Measurements from ENCODE around the gene RPS6KA5.
"Not testable (repeated sequence)": the region's sequence is repeated elsewhere in the genome, so short reads cannot be mapped to it uniquely, and the experiment has no call there.

Gene RPS6KA5

DNA sequence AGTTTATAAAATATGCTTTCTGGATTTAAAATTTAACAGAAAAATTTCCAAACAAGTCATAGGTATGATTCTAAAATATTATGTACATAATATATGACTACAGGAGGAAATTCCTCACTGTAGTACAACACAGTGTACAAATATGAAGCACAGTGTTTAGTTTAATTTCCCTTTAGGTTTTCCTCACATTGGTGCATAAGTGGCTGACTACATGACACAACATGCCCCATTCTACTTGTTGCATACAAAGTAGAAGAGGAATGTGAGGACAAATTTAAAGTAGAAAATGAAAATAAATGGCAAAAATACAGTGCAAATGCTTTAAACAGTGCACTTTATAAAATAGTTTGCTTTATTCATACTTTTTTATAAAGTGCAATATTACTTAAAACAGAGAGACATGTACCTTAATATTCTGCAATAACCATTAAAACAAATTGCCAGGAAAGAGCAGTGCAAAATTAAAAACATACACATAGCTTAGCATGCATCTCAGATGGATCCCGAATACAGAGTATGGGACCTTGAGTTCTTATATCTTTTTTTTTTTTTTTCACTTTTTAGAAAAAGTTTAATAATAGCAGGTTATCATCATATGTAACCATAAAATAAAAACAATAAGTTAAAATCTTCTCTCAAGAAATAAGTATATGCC lies 189.4 kb downstream of the RPS6KA5 start:
- no peak for DNase-seq (ENCODE audit: low read depth in 2 of 2)

DNA sequence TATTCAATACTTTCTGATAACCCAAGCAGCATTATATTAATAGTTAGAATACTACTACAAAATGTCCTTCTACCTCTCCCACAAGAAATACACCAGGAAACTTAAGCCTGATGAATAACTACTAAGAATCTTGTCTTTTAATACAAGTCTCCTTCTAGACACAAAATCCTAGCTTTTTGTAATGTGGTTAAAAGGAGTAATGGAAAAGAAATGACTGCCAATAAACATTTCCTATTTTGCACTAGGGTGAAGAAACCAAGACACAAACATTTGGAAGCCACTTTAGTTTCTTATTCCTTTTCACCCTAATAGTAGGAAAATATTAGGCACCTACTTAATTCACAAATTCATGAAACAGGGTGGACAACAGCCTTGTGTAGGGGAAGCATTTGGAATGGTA lies 192.9 kb downstream of the RPS6KA5 start:
- no peak for DNase-seq (ENCODE audit: low read depth in 2 of 2)

DNA sequence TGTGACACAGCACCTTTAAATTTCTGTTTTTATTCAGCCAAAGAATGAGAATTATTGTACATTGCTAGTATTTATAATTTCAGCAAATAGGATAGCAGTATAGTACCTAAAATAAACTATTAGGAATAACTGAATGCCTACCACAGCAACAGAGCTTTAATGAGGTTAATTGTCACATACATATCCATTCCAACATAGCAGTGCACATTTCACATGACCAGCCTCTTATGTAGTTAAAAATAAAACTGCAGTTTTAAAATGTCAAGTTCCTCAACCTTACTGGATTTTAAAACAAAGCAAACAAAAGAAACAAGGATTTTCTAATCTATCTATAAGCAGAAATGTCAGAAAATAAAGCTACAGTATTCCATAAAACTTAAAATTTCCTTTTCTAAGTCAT lies 193.6 kb downstream of the RPS6KA5 start:
- DNase-seq (ENCODE audit: low read depth in 2 of 2) = no peak

DNA sequence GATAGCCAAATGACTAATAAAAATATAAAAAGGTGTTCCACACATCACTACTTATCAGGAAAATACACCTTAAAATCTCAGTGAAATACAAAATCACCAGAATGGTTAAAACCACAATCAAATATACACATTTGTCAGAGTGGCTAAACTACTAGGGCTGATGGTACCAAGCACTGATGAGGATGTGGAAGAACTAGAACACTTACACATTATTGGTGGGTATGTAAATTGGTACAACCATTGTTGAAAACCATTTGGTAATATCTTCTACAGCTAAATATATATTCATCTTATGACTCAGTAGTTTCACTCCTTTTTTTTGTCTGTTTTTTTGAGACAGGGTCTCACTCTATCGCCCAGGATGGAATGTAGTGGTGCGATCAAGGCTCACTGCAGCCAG lies 195.7 kb downstream of the RPS6KA5 start:
- DNase-seq (ENCODE audit: low read depth in 2 of 2) = no peak

DNA sequence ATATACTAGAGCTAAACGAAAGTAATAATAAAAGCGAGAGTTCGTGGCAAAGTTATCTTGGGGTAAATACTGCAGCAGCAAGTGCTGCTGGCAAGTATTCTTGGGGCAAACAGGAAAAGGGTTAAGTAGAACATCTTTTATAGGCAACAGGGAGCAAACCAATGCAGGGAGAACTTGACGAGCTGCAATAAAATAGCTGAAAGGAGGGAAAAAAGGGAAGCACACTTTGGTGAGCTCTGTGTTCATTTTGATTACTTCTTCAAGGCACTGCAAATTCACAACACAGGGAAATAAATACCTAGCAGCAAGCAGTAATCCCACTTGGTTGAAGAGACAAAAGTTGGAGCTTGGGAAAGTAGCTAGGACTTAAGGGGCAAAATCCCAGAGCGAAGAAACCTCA lies 201.9 kb downstream of the RPS6KA5 start:
- DNase-seq (ENCODE audit: low read depth in 2 of 2) = no peak

DNA sequence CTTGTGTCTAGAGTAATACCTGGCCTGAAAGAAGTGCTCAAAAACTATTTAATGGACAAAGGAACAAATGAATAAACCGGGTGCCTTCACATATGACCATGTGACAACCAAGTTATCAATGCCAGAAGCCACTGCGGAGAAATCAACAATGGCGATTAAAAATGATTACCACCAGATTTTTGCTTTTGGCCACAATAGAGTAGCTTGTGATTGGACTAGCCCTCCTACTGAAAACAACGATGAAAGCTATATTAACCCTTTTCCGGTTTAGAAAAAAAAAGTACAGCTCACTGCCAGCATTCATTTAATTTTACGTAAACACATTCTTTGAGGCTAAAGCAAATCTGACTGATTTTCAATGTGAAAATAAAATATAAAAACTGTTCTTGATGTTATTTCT lies 202.6 kb downstream of the RPS6KA5 start:
- DNase-seq (ENCODE audit: low read depth in 2 of 2) = no peak

DNA sequence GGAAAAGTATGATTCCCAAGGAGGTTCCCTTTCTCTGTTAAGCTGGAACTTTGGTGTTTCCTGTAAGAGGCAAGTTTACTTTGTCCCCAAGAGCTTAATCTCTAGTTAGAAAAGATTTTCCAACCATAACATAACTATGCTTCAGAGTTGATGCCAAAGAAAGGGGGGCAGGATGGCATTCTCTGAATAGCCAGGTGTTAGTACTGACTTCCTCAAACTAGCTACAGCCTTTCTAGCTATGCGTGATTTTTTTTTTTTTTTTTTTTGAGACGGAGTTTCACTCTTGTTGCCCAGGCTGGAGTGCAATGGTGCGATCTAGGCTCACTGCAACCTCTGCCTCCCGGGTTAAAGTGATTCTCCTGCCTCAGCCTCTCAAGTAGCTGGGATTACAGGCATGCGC lies 204.3 kb downstream of the RPS6KA5 start:
- DNase-seq (ENCODE audit: low read depth in 2 of 2) = not testable (repeated sequence)

DNA sequence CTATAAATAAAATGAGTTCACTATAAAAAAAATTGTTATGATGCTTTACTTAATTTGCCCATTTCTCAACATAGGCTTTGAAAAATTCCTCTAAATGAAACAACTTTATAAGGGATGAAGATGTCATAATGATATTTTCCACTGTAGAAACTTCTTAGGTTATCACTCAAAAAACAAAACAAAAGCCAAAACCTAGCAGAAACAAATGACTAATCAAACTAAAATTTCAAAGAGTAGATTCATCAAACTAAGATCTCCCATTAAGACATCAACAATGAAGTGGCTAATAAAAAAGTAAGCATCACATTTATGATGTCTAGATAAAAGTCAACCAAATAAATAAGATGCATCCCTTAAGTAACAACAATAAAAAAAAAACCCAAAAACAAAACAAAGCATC lies 207.3 kb downstream of the RPS6KA5 start:
- DNase-seq (ENCODE audit: low read depth in 2 of 2) = no peak

DNA sequence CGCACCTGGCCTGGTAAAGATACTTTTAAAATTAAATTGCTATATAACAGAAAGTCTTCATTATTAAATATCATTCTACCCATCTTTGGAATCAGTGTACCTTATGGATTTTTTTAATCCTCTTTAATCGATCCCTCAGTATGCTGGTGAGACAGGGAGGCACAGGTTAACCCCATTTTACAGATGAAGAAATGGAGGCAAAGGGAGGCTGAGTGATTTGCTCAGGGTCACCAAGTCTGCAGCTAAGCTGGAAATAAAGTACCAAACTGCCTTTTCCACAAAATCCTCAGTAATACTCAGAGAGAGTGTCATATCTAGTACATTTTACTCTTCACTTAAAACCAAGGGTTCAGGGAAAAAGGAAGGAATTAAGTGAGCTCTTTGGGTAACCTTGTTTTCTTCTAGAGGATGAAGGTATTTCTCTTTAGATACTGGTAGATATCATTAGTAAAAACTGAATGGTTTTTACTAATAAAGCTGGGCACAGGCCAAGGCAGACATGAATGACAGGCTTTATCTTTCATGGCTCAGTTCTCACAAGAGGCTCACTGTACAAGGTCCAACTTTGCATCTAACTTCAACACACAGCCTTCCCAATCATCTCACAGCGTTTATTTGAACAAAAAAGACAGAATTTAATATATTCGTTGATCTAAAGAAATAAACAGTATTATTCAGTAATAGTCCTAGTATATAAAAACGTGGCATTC lies 209.0 kb downstream of the RPS6KA5 start:
- DNase-seq (ENCODE audit: low read depth in 2 of 2) = no peak

DNA sequence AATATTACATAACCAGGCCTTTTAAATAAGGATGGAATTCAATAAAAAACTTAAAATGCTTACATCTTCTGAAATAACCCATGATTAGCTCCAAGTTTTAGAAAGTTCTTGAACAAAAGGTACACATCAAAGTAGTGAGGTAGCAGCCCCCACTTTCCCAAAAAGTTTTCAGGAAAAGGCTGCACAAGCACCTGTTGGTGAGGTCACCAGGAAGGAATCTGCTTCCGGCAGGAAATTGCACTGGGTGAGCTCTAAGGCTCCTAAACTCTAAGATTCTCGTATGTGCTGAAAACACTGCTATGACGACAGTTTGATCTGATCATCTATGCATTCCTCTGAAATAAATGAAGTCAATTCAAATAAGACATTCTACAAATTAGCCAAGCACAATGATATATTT lies 210.0 kb downstream of the RPS6KA5 start:
- no peak for DNase-seq (ENCODE audit: low read depth in 2 of 2)

DNA sequence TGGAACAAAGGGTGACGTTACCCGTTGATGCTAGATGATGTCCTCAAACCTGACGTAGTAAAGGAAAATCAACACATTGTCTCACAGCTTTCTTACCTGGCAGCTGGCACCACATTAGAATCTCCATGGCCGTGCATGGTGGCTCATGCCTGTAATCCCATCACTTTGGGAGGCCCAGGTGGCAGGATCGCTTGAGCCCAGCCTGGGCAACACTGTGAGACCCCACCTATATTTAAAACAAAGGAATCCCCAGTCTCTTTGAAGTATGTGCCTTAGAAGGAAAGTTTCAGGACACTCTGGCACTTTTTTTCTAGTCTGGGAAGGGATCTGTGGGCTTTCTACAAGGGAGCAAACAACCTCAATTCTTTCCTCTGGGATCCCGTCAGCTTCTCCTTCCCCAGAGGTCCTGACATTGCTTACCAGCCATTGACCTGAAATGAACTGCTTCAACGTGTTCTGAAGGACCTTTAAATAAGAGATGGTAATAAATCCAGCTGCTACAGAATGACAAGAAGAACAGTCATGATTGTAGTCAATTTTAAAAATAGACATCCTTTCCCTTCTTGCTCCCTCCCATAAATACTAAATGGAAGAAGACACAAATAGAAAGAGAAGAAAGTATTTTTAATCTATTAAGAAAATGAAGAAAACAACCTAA lies 210.5 kb downstream of the RPS6KA5 start:
- no peak for DNase-seq (ENCODE audit: low read depth in 2 of 2)

DNA sequence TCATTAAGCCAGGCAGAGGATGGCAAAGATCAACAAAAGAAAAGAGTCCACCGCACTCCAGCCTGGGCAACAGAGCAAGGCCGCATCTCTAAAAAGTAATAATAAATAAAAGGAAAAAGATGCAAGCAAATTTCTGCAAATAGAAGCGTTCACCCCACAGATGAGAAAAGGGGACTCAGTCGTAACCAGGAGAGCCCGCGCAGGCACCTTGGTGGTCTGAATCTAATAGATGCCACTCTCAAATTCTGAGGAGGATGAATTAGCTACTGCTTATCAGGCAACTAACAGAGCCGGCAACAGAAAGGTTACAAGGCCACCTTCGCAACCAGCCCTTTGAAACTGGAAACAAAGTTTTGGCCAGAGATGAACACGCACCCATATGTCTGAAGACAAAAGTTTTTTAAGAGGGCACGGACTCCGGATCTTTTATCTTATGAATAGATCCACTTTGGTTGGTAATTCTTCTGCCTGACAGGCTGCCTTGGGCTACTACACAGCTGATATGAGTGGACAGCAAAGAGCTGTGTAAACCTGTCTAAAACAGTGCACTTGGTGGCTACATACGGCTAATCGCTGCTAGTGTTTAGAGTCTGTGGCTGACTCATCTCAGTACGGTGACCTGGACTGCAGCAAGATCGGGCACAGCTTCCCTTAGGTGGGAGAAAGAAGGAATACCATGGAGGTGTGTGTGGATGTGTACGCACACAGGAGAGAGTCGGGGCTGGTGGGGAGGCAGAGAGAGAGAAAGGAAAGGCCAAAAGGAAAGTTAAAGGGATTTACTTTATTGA lies 211.3 kb downstream of the RPS6KA5 start:
- no peak for DNase-seq (ENCODE audit: low read depth in 2 of 2)

DNA sequence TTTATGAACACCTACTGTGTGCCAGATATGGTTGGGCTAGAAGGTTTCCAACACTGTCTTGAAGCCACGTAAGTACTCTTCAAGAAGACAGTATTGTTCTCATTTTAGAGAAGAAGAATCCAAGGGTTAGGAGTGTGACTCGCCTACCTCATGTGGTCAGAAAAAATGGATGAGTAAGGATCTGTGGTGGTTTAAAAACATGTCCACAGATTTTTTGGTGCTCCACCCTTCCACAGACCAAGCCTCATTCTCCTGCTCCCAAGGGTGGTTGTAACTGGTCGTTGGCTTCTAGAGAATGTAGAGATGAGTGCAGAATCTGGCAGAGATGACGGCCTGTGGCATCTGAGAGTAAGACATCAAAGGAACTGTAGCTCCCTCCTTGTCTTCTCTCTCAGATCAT lies 213.9 kb downstream of the RPS6KA5 start:
- DNase-seq (ENCODE audit: low read depth in 2 of 2) = no peak

DNA sequence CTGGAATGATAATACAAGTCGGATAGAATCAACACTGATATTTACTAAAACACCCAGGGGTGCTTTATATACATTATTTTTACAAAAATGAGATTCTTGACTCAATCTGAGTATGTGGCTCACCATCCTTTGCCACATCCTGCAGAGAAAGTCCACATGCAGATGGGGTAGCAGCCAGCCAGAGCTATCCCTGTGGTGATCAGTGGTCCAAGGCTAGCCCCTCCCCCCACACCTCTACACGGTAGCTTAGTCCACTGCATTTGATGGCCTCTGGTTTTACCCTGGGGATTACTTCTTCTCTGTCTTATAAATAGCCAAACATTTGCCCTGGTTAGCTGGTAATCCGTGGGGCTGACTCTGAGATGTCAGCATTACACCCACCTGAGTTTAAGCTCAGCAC lies 216.1 kb downstream of the RPS6KA5 start:
- no peak for DNase-seq (ENCODE audit: low read depth in 2 of 2)

DNA sequence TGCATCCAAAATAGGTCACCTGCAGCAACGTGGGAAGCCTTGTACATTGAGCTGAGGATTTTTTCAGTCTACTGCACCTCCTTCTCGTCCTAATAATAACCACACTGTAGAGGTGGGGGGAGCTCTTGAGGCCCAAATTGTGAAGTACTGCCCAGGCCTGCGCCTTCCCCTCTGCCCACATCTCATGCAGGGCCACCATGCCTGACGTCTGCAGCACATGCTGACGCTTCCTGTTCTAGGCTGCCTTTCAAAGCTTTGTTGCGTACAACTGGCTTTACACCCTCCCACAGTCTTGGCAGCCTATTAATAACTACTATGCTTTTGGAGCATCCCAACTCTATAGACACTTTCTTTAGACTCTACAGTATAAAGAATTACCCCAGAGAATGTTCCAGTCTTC lies 217.7 kb downstream of the RPS6KA5 start:
- DNase-seq (ENCODE audit: low read depth in 2 of 2) = no peak

DNA sequence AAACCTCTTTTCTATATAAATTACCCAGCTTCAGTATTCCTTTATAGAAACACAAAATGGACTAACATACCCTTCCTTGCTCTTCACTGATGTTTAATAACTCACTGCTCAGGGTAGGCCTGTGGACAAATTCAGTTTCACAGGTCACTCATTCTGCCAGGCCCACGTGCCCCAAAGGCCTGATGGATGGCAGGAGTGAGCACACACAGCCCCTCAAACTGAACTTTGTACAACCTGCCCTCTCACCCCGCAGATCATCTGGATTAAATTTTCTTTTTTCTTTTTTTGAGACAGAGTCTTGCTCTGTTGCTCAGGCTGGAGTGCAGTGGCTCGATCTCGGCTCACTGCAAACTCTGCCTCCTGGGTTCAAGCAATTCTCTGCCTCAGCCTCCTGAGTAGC lies 219.8 kb downstream of the RPS6KA5 start:
- DNase-seq (ENCODE audit: low read depth in 2 of 2) = not testable (repeated sequence)

DNA sequence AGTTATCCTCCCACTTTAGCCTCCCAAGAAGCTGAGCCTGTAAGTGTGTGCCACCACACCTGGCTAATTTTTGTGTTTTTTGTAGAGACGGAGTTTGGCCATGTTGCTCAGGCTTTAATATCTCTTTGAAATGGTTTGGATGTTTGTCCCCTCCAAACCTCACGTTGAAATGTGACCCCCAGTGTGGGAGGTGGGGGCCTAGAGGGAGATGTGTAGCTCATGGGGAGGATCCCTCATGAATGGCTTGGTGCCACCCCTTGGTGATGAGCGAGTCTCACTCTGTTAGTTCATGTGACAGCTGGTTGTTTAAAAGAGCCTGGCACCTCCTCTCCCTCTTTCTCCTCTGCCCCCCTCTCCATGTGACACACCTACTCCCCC lies 220.6 kb downstream of the RPS6KA5 start:
- no peak for DNase-seq (ENCODE audit: low read depth in 2 of 2)

DNA sequence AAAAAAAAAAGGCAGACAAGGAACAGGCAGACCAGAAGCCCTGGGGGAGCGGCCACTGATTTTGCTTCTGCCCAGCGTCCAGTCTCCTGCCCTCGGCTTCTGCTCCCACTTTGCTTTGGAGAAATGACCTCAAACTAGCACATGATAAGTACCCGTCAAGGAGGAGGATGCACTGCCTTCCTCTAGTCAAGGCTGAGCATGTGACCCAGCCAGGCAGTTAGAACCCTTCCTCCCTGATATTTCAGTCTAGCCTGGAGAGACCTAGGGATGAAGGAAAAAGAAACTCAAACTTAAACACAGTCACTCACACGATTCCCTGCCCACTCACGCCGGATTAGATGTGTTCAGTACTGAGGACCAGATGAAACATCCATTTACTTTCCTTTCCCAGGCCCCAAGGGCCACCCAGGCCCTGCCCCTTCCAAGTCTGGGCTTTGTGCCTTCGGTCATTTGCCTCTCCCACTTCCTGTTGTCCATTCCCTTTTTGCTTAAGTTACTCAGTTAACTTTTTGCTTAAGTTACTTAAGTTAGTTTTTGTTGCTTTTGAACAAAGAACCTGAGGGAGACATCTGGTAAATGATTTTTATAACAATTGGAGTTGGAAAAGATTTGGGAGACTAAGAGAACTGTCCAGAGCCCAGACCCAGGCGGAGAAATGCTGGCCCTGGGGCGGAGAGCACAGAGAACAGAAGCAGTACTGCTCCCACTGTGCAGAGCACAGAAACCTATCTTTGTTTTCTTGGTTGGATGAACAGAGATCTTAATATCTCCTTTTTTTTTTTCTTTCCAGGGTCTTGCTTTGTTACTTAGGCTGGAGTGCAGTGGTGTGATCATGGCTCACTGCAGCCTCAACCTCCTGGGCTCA lies 221.2 kb downstream of the RPS6KA5 start:
- DNase-seq (ENCODE audit: low read depth in 2 of 2) = no peak

DNA sequence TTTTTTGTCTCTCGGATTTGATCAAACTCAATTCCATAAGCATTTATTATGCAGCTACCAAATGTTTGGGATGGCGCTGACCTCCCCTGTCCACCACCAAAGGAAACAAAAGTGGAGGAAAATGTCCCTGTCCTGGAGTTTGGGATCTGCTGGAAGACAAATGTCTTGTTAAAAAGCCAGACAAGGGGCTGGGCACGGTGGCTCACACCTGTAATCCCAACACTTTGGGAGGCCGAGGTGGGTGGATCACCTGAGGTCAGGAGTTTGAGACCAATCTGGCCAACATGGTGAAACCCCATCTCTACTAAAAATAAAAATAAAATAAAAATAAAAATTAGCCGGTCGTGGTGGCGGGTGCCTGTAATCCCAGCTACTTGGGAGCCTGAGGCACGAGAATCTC lies 221.9 kb downstream of the RPS6KA5 start:
- DNase-seq (ENCODE audit: low read depth in 2 of 2) = not testable (repeated sequence)

DNA sequence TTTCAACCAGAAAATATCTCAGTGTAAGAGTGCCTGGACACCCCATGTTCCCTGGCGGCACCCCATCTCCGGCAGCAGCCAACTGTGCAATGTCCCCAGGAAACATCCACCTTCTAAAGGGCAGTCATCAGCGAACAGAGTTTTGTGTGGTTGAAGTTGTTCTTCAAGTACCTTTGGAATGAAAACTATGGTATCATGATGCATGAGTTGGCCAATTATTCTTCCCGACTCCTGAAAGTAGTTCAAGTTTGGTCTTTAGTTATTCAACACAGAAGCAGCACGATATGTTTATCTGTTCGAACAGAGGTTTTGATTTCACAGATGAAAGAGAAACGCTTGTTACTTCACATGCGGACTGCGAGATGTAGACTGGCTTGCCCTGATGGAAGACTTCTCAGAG lies 223.1 kb downstream of the RPS6KA5 start:
- DNase-seq (ENCODE audit: low read depth in 2 of 2) = no peak

DNA sequence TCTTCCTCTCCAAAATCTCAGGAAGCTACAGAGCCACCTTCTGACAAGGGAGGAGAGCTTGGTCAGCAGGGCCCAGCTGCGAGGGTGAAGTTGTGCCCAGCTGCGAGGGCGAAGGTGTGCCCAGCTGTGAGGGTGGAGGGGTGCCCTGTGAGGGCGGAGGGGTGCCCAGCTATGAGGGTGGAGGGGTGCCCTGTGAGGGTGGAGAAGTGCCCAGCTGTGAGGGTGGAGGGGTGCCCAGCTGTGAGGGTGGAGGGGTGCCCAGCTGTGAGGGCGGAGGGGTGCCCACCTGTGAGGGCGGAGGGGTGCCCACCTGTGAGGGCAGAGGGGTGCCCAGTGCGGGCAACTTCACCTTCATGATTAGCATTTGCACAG lies 223.8 kb downstream of the RPS6KA5 start:
- DNase-seq (ENCODE audit: low read depth in 2 of 2) = no peak

DNA sequence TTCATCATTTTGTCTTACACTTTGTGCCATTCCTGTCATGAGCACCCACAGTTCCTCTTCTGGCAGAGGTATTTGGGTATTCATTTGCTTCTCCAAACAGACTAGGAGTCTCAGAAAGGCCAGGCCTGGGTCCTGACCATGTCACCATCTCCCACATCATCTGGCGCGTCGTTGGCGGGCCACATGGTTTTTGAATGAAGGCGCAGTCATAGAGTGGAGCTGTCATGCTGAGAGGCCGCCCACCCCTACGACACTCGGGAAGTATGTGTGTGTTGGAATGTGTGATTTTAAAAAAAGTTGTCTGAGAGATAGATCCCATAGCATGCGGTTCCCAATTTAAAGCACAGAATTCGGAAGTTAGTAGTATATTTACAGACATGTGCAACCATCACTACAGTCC lies 228.6 kb downstream of the RPS6KA5 start:
- DNase-seq (ENCODE audit: low read depth in 2 of 2) = no peak

All from stimulated activated CD8-positive, alpha-beta memory T cell treated with anti-CD3 and anti-CD28 coated beads, Interleukin-15, amount 100 ng/mL, for 4 hours (primary cell).